Transverse colon (tissue), 4 donors: Measurements from ENCODE around the gene MYLK. TPM values are rescaled to one million over a fixed set of nuclear protein-coding genes. Genes with fewer than 3 reads are reported as not detected.
A peak's percentile ranks its signal among the peaks of the same experiment; 100 is the strongest.

Experiments used
- DNase-seq: peaks from one replicate; pipeline ENCODE4 v3.0.0-alpha.2; 2019
- H3K27ac ChIP-seq, 4 donors: fragments of 200-600 bp; sonication (generic); 2 replicates each; pipeline ENCODE4 v1.5.1; 2016 to 2018; ENCODE audit warnings: inconsistent platforms in 4 of 4
- H3K27me3 ChIP-seq: fragments of 200-600 bp; sonication (generic); 2 replicates; pipeline ENCODE4 v1.5.1; 2017; ENCODE audit warnings: inconsistent platforms
- H3K36me3 ChIP-seq, 4 donors: fragments of 200-600 bp; sonication (generic); 2 replicates each; pipeline ENCODE4 v1.5.1; 2017 to 2019; ENCODE audit warnings: inconsistent platforms in 4 of 4
- H3K4me1 ChIP-seq, 4 donors: fragments of 200-600 bp; sonication (generic); 2 replicates each; pipeline ENCODE4 v1.5.1; 2017 to 2020; ENCODE audit warnings: inconsistent platforms in 4 of 4
- H3K4me3 ChIP-seq, 4 donors: fragments of 200-600 bp; sonication (generic); 1 replicate in 1 of 4; 2 replicates in 3 of 4; pipeline versions ENCODE4 v1.5.1 to v1.6.1; 2017 to 2019; ENCODE audit warnings: inconsistent platforms in 4 of 4
- H3K9me3 ChIP-seq, 2 donors: fragments of 200-600 bp; sonication (generic); 2 replicates each; pipeline ENCODE4 v1.5.1; 2017 to 2019; ENCODE audit warnings: inconsistent platforms in 2 of 2
- EP300 ChIP-seq: sonication (generic); formaldehyde crosslinking; IDR thresholded peaks from one replicate; pipeline ENCODE4 v1.6.1; 2017; ENCODE audit warnings: antibody characterized with exemption, low read depth
- POLR2A ChIP-seq: fragments of 450-650 bp; IDR thresholded peaks from one replicate; pipeline ENCODE4 v1.6.1; 2016; ENCODE audit warnings: antibody characterized with exemption, mild to moderate bottlenecking, moderate library complexity
- POLR2AphosphoS5 ChIP-seq, 3 donors: sonication (generic); formaldehyde crosslinking; IDR thresholded peaks; one replicate each; pipeline ENCODE4 v1.6.1; 2016; ENCODE audit warnings: antibody characterized with exemption in 3 of 3
- WGBS, 2 donors: methylation state at CpG; one replicate each; pipeline ENCODE4 v1.1.5; 2018; ENCODE audit warnings: low coverage in 1 of 2; 5-methylcytosine and 5-hydroxymethylcytosine counted together
- in situ Hi-C, 4 donors: fragments of 200-750 bp; cut with MboI; loops; one replicate each; pipeline versions ENCODE4 v1.15.0 to v1.15.1; 2017; ENCODE audit warnings: low sequenced_read_pairs in 3 of 4, low pct_ligation_motif_present in 1 of 4, low pct_unique_long_range_greater_than_20kb in 1 of 4
- intact Hi-C: fragments of 100-400 bp; cut with DNase I; formaldehyde crosslinking; loops from one replicate; pipeline ENCODE4 v1.15.1; 2023; ENCODE audit warnings: low total_unique reads
- total RNA-seq, 4 donors: library from RNA; depleted of rRNA; stranded (reverse); fragments of >200 nt; gene quantifications; one replicate each; pipeline ENCODE4 v1.1.0, GENCODE V29; 2016
- TF ChIP-seq, protein P1 (sequence below), 5 experiments: fragments of 200-600 bp in 3 of 5; fragments of 450-650 bp in 2 of 5; sonication (generic) in 3 of 5; IDR thresholded peaks; 1 replicate in 2 of 5; 2 replicates in 3 of 5; pipeline ENCODE4 v1.5.1; 2016 to 2017; ENCODE audit warnings: antibody characterized with exemption in 5 of 5, inconsistent platforms in 3 of 5, mild to moderate bottlenecking in 2 of 5, moderate library complexity in 1 of 5

MYLK gene
- total RNA-seq, 4 donors from 2014 or later, result 230 to 527 (median 349) TPM

DNA sequence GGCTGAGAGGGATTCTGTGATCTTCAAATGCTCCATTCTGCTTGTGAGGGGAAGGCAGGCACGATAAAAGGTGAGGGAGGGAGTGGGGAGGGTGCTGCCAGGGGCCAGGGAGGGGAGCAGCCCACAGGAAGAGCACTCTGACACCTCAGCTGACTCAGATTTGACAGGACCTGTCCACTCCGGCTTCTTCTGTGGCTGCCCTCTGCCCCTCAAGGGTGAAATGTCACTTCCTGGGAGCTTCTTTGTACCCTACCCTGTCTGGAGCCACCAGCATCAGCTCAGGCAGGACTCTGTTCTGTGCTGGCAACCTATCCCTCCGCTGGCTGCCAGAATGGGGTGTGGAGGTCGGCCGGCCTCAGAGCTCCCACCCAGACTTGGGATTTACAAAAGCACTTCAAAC lies 185.3 kb downstream of the MYLK start:
- peak overlapping the region; percentile 34 to 47 (median 42) for H3K4me3 ChIP-seq
- WGBS, 2 donors, result 50% methylated on average over 5 of the region's 5 CpGs; no CpG with 5 or more reads in 1 of the 2 donors
- H3K36me3 ChIP-seq, result no peaks in the 10 kb centered on the region
- peak overlapping the region; percentile 81 to 89 (median 86) for H3K27ac ChIP-seq
- DNase-seq, result no peak
- H3K9me3 ChIP-seq, result no peaks in the 10 kb centered on the region
- peaks cover 9 to 36% (median 19%) of the 10 kb centered on the region in 4 donors for H3K4me1 ChIP-seq
- TF ChIP-seq EP300 (no peak), POLR2A (no peak), POLR2AphosphoS5 (IDR thresholded peaks at IDR 0.05) (no peak)
- TF ChIP-seq, protein P1, sequence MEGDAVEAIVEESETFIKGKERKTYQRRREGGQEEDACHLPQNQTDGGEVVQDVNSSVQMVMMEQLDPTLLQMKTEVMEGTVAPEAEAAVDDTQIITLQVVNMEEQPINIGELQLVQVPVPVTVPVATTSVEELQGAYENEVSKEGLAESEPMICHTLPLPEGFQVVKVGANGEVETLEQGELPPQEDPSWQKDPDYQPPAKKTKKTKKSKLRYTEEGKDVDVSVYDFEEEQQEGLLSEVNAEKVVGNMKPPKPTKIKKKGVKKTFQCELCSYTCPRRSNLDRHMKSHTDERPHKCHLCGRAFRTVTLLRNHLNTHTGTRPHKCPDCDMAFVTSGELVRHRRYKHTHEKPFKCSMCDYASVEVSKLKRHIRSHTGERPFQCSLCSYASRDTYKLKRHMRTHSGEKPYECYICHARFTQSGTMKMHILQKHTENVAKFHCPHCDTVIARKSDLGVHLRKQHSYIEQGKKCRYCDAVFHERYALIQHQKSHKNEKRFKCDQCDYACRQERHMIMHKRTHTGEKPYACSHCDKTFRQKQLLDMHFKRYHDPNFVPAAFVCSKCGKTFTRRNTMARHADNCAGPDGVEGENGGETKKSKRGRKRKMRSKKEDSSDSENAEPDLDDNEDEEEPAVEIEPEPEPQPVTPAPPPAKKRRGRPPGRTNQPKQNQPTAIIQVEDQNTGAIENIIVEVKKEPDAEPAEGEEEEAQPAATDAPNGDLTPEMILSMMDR (IDR thresholded peaks at IDR 0.05), result no peak
- H3K27me3 ChIP-seq, result no peaks in the 10 kb centered on the region
- in situ Hi-C loops (no loop called here), intact Hi-C loops (no loop called here)

DNA sequence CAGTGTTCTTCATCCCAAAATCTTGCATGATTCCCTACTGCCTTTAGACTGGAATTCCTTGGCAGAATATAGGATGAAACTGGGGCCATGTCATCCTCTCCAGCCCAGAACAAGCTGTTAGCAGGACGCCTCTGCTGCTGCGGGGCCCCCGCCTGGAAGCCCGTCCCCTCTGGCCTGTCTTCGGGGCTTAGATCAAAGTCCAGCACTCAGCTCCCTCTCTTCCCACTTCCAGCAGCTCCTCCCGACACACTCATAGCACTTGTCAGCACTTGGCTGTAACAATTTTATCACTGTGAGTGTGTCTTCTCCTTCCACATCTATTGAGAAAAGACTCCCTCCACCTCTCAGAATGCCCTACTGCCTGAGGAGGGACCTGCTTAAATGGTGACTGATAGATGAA lies 187.3 kb downstream of the MYLK start:
- 51% methylated on average over 6 of the region's 6 CpGs; no CpG with 5 or more reads in 1 of the 2 donors for WGBS, 2 donors
- no peaks in the 10 kb centered on the region for H3K9me3 ChIP-seq
- H3K4me1 ChIP-seq, result peaks cover 9 to 49% (median 25%) of the 10 kb centered on the region in 4 donors
- H3K36me3 ChIP-seq, result no peaks in the 10 kb centered on the region
- DNase-seq, result no peak
- intact Hi-C loops (no loop called here), in situ Hi-C loops (no loop called here)
- H3K27me3 ChIP-seq, result no peaks in the 10 kb centered on the region
- no peak for TF ChIP-seq POLR2AphosphoS5 (IDR thresholded peaks at IDR 0.05)
- no peak for TF ChIP-seq EP300
- TF ChIP-seq, protein P1 (IDR thresholded peaks at IDR 0.05), result no peak
- TF ChIP-seq POLR2A, result no peak
- peak overlapping the region; percentile 81 to 89 (median 86) for H3K27ac ChIP-seq
- H3K4me3 ChIP-seq, result peak overlapping the region in 3 of 4 donors; percentile 39 to 47 (median 45)

DNA sequence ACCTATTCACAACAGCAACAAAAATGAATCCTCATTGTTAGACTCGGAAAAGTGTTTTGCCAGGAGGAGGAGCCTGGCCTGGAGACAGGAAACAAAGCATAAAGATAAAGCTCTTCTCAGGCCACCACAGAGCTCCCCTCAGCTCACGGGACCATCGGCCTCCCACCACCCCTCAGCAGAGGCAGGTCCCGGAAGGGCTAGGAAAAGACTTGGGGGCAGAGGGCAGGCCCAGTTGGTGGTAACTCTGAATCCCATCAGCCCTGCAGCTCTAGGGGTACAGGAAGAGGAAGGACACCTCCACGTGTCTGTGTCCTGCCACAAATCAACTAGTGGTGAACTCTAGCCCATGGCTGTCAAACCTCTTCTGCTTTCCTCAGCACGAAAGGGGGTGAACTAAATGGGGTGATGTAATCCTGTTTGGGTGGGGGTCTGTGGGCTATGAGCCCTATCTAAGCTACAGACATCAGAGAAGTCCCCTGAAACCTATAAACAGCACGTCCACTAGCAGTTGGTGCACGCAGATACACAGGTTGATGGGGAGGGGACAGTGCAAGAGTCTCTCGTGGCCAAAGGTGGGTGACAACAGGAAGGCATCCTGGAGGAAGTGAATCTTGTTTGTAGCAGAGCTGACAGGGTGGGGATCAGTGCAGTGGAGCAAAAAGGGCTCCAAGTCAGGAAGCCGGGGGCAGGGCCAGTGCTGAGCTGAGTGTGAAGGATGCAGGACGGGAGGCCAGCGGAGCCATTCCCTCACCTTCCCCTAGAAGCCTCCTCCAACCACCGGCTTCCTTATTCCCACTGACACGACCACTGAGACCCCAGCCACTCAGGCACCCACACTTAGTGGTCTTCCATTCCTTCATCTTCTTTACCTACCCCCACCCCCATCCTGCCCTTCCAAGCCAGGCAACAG lies 188.1 kb downstream of the MYLK start:
- H3K4me3 ChIP-seq, result peak overlapping the region in 3 of 4 donors; percentile 39 to 47 (median 45)

DNA sequence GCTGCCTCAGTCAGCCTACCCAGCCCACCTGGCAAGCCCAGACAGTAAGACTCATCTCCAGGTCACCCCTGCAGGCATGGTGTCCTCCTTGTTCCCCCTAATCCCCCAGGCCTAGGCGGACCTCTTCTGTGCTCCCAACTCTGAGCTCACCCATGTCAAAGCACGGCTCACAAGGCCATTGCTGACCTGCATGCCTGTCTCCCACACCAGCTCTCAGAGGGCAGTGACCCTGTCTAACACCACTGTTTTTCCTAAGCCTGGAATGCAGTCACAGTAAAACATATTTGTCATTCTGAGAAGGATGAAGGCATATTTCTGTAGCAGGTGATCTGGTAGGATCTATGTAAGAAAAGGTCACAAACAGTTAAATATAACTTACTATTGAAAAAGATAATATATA lies 189.0 kb downstream of the MYLK start:
- Histone ChIP-seq H3K4me3 (peak overlapping the region in 2 of 4 donors; percentile 45 to 47), H3K27ac (peak overlapping the region; percentile 81 to 89 (median 86)), H3K36me3 (no peaks in the 10 kb centered on the region), H3K9me3 (no peaks in the 10 kb centered on the region), H3K27me3 (no peaks in the 10 kb centered on the region), H3K4me1 (peaks cover 16 to 57% (median 24%) of the 10 kb centered on the region in 4 donors)
- intact Hi-C loops (no loop called here), in situ Hi-C loops (no loop called here)
- 59% methylated on average over 2 of the region's 2 CpGs; no CpG with 5 or more reads in 1 of the 2 donors for WGBS, 2 donors
- TF ChIP-seq, protein P1 (IDR thresholded peaks at IDR 0.05), result no peak
- no peak for DNase-seq

More for the DNA sequence above, 188.1 kb downstream of the MYLK start:
- Histone ChIP-seq H3K27me3 (no peaks in the 10 kb centered on the region), H3K27ac (peak overlapping the region; percentile 81 to 89 (median 86)), H3K9me3 (no peaks in the 10 kb centered on the region), H3K4me1 (peaks cover 9 to 52% (median 24%) of the 10 kb centered on the region in 4 donors), H3K36me3 (no peaks in the 10 kb centered on the region)
- intact Hi-C loops, result no loop called here
- TF ChIP-seq EP300 (no peak), POLR2A (no peak), POLR2AphosphoS5 (IDR thresholded peaks at IDR 0.05) (peak in 1 of 3 donors; percentile 9)
- TF ChIP-seq, protein P1 (IDR thresholded peaks at IDR 0.05), result no peak
- 16 to 60% methylated on average over 5 to 14 of the region's 14 CpGs for WGBS, 2 donors
- DNase-seq, result no peak
- in situ Hi-C loops, result no loop called here
